GM18951 (cell line): ENCODE data around the gene ABHD17C.
"Not testable (repeated sequence)": the region's sequence is repeated elsewhere in the genome, so short reads cannot be mapped to it uniquely, and the experiment has no call there.

Source experiments
- POLR2A ChIP-seq: IDR thresholded peaks from 4 replicates; pipeline ENCODE4 v1.6.1; 2011; ENCODE audit warnings: mild to moderate bottlenecking; ENCODE audit not compliant: insufficient read length, insufficient read depth; ENCODE audit errors: extremely low read depth
- in situ Hi-C: fragments of 300-500 bp; cut with MboI; formaldehyde crosslinking; loops from one replicate; pipeline ENCODE4 v1.12.0; 2022; ENCODE audit warnings: low sequenced_read_pairs, mixed read lengths, inconsistent platforms; ENCODE audit not compliant: unreplicated experiment

The ABHD17C gene

DNA sequence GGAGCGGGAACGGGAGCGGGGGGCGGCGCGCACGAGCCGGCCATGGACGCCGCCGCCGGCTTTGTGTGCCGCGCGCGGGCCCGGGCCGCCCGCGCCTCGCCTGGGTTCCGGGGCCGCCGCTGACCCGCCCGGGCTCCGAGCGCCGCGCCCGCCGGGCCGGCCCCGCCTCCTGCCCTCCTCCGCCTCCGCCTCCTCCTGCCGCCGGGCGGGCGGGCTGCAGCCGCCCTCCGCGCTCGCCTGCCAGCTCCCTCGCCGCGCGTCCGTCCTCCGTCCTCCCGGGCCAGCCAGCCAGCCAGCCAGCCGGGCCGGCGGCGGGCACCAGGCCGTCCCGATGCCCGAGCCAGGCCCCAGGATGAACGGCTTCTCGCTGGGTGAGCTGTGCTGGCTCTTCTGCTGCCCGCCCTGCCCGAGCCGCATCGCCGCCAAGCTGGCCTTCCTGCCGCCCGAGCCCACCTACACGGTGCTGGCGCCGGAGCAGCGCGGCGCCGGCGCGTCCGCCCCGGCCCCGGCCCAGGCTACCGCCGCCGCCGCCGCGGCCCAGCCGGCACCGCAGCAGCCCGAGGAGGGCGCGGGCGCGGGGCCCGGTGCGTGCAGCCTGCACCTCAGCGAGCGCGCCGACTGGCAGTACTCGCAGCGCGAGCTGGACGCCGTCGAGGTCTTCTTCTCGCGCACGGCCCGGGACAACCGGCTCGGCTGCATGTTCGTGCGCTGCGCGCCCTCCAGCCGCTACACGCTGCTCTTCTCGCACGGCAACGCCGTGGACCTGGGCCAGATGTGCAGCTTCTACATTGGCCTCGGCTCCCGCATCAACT is at the start of gene ABHD17C:
Gene ABHD17C, plus strand, starts transcription at position 212 of the 812 bp plus-strand sequence. Its CDS starts 120 bp downstream, at position 332.
- in situ Hi-C loops: no loop called here
- peak; percentile 47 for TF ChIP-seq POLR2A

DNA sequence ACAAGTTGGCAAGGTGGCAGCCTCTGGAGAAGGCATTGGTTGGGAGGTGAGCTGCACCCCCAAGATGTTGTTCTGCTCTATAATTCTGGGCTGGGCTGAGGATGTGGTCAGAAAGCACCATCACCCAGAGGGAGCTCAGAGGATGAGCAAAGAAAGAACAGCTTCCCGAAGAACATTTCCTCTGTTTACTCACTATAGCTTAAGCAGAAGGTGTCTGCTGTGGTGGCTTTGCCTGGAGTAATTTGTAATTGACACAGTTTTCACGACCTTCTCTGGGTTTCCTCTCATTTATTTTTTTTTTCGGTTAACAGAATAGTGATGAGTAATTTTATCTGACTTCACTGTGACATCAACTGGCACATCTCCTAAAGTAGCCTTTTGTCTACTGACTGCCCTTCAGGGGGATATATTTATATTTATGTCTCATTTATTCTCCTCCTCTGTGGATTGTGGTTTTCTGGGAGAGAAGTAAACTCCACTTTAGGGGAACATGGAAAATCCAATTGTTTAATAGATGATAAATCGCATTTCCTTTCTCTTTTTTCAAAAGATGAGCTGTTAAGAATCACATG is 49.5 kb upstream of the ABHD17C start:
- no peak for TF ChIP-seq POLR2A
- in situ Hi-C loops: no loop called here

DNA sequence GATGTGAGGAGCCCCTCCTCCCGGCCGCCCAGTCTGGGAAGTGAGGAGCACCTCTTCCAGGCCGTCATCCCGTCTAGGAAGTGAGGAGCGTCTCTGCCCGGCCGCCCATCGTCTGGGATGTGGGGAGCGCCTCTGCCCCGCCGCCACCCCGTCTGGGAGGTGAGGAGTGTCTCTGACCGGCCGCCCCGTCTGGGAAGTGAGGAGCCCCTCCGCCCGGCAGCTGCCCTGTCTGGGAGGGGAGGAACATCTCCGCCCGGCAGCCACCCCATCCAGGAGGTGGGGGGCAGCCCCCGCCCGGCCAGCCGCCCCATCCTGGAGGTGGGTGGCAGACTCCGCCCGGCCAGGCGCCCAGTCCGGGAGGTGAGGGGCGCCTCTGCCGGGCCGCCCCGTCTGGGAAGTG is 47.7 kb upstream of the ABHD17C start:
- in situ Hi-C loops: not testable (repeated sequence)

DNA sequence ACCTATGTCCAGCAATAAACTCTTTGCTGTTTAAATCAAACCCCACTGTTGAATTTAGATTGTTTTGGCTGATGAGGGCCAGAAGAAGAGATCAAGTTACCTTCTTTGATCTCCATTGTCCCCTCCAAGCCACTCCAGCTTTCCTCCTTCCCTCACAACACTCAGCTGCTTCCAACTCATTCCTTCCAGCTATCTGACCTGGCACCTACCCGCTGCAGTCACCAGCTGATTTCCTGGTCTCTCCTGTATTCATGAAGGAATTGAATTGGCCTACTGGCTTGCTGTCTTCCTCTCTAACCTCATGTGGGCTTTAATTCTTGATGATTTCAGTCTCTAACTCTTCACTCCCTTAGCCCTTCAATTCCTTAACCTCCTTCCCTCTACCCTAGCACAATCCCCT is 40.8 kb upstream of the ABHD17C start:
- TF ChIP-seq POLR2A: no peak
- in situ Hi-C loops: no loop called here

DNA sequence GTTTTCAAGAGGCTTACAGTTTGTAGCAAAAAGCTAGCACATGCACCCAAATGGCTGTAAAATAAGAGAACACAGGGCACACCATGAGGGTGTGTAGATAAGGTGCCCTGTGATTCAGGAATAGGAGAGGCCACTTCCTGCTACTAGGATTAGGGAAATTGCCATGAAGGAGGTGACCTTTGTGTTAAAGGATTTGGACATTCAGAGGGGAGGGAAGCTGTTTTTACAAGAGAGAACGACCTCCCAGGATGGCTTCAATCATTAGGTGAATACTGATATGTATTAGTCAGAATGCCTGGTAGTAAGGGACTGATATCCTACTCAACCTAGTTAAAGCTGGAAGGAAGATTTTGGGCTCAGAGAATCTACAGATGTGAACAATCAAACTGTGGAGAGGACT is 35.7 kb upstream of the ABHD17C start:
- TF ChIP-seq POLR2A: no peak
- in situ Hi-C loops: no loop called here

DNA sequence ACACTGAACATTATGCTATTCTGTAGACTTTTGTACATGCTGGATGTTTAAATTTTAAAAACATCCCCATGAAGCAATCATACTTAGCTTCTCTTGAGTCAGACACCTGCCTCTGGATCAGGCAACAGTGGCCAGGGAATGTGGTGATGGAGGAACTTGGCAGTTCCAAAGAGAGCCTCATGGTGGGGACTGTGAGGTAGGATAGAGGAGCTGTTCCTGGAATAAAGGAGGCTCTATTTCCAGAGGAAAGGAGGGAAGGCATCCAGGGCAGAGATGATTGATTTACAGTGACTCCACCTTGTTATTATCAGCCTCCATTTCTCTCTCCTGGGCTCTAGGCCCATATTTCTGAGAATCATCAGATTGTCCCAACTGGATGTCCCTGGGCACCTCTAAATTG is 35.0 kb upstream of the ABHD17C start:
- TF ChIP-seq POLR2A: no peak
- in situ Hi-C loops: no loop called here

DNA sequence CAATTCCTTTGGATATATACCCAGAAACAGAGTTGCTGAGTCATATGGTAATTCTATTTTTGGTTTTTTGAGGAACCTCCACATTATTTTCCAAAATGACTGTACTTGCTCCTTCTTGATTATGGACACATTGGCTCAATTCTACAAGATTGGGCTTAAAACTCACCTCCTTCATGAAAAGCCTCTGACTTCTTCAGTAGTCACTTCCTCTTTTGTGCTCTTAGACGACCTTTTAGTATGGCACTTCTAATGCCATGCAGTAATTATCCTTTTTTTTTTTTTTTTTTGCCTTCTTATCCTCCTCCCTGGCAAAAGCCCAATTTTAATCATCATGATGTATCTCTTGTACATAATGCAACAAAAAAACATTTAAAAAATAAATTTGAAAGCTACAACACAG is 33.0 kb upstream of the ABHD17C start:
- in situ Hi-C loops: no loop called here
- TF ChIP-seq POLR2A: no peak

DNA sequence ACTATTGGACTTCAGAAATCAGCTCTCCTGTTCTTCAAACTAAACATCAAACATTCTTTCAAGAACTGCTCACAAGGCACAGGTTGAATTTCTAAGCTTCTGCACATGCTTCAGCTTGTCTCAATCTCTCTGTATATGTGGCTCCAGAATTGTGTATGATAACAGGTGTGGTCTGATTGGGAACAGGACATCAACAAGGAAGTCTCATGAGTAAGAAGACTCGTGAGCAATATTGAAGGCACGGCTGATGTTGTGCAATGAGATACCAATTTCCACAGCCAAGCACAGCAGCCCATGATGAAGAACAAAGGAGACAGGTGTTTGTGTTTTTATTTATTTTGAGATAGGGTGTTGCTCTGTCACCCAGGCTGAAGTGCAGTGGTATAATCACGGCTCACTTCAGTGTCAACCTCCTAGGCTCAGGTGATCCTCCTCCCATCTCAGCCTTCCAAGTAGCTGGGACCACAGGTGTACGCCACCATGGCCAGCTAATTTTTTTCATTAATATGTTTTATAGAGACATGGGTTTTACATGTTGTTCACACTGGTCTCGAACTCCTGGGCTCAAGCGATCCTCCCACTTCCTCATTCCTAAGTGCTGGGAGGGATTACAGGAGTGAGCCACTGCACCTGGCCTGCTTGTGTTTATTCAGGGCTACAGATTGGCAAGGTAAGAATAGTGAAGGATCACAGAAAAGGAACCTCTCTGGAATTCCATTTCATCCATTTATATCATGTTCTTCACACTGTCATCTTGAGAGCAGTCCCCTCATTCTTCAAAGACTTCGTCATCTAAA is 32.2 kb upstream of the ABHD17C start:
- in situ Hi-C loops: no loop called here
- no peak for TF ChIP-seq POLR2A

DNA sequence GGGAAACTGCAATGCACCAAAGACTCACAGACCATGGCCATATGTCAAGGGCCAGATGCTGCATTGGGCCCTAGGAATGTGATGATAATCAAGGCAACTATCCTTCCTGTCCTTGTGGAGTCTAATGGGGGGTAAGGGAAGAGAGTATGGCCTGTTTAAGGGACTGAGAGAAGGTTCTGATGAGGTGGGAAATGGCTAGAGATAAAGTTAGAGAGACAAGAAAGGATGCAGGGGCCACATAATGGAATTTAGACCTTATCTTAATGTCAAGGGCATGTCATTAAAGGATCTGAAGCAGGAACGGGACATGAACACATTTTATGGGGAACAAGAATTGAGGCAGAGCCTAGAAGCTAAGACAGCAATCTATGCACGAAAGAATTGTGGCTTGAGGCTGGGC is 30.0 kb upstream of the ABHD17C start:
- in situ Hi-C loops: no loop called here
- no peak for TF ChIP-seq POLR2A

DNA sequence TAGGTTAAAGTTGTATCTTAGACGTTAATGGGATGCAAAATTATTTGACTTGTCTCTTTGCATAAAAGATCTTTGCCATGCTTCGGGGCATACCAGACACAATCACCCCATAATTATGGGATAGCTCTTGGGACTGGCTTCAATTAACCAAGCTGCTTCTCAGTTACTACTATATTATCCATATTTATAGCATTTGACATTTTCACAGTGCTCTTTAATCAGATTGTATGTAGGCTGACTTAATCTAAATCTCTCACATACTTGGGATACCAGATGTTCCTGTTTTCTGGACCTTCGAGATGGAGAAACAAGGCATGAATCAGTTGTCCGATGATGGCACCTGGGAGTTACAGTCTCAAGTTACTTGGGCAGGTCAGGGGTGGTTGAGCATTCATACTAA is 27.2 kb upstream of the ABHD17C start:
- in situ Hi-C loops: no loop called here
- TF ChIP-seq POLR2A: no peak

DNA sequence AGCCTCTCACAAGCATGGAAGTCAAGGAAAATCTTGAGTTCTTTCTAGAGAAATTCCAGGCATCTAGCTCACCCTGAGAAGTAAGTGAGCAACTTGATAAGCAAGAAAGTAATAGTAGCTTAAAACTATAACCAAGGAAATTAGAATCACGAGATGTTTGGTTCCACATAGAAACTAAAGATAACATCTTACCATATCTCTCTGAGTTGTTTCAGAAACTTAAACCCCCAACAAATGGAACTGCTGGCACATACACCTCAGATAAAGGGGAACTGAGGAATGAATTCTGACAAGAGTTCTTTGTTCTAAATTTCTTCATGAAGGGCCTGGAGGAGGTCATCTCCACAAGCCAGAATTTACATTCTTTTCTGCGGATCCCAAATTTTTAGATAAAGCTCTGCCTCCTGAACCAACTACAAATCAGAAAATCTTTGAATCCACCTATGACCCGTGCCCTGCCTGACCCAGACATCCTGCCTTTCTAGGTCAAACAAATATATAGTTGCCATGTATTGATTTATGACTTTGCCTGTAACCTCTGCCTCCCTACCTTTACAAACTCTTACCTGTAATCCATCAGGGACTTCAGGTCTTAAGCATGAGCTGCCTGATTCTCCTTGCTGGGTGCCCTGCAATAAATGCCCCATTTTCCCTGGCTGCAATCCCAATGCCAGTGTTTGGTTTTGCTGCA is 26.4 kb upstream of the ABHD17C start:
- in situ Hi-C loops: no loop called here
- no peak for TF ChIP-seq POLR2A

DNA sequence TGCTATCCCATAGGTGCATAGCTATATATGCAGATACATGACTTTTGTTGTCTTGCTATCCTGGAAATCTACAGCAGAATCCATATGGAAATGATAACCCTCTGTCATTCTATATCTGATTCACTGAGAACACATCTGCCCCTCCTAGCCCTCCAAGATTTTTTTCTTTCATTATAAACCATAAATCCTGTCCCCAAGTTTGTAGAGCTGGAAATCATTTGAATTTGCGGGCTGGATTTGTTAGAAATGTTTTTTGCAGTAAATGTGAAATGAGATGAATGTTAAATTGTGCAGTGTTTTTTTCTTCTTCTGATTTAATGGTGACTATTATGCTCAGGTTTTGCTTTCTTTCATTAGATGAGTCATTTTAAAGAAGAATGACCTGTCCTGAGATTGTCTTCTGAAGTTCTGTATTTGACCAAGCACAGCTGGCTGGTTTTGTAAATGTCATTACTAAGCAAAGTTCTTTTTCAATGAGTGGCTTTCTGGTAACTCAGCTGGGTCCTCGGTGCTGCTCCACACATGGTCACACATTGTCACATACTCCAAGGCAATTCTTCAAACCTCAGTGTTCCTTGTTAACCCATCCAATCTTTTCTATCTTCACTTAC is 25.3 kb upstream of the ABHD17C start:
- TF ChIP-seq POLR2A: no peak
- in situ Hi-C loops: no loop called here
